ENCODE data around the gene MRPL14. TPM values are rescaled to one million over a fixed set of nuclear protein-coding genes. Genes with fewer than 3 reads are reported as not detected.

Gene MRPL14
- total and polyA plus RNA-seq, 2 of the 8 experiments (the other 6 are each of a cell fraction or from before 2014, with no cell fraction given), result 82.0 to 97.1 TPM

DNA sequence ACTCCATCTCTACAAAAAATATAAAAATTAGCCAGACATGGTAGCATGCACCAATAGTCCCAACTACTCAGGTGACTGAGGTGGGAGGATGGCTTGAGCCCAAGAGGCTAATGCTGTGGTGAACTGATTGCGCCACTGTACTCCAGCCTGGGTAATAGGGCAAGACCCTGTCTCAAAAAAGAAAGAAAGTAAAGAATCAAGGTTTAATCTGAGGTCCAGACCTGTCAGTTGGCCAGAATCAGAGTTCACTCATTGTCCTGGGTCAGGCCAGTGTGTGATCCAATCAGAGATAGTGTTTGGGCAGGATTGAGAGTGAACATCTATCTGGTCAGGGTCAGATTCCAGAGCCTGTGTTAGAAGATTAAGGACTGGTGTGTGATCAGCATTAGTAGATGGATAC lies 15.6 kb upstream of the MRPL14 start:
- H3K56ac ChIP-seq (replicated peaks; ENCODE audit: insufficient read length, low read depth, low read length), result no peak overlapping the region
- peaks cover 0 to 7% (median 3%) of the 10 kb centered on the region in 4 experiments; a peak in 5 of 7 replicates for H3K4me1 ChIP-seq (replicated peaks in 1 of 4; ENCODE audit: control insufficient read depth in 3 of 4, insufficient read depth in 4 of 4, low read length in 3 of 4)
- no peak overlapping the region for H2BK120ac ChIP-seq (replicated peaks; ENCODE audit: low read depth, low read length)
- no peak for DNase-seq (ENCODE audit: low read depth in 1 of 2, low spot score in 2 of 2)
- no peak overlapping the region for H2AFZ ChIP-seq (ENCODE audit: low read length)
- FAIRE-seq, result no peak
- H2BK5ac ChIP-seq (ENCODE audit: low read depth, low read length), result no peak overlapping the region
- 29% methylated on average over 1 of the region's 1 CpG; no CpG with 5 or more reads in 1 of the 2 experiments for WGBS, 2 experiments (ENCODE audit: extremely low coverage in 1 of 2, insufficient coverage in 1 of 2, insufficient read length in 1 of 2, insufficient replicate concordance in 2 of 2, low coverage in 1 of 2, low lambda C conversion rate in 2 of 2, missing lambda C conversion rate in 1 of 2)
- H2BK20ac ChIP-seq (ENCODE audit: low read length), result no peak overlapping the region
- no peak overlapping the region for H3K14ac ChIP-seq (ENCODE audit: insufficient read length)
- H3K27me3 ChIP-seq (replicated peaks in 1 of 4; ENCODE audit: control insufficient read depth in 3 of 4, extremely low read depth in 1 of 4, insufficient read depth in 3 of 4, low read length in 3 of 4), result no peaks in the 10 kb centered on the region; a peak in 1 of 7 replicates
- no peak overlapping the region for H3K4ac ChIP-seq (replicated peaks; ENCODE audit: insufficient read length, low read depth, low read length)
- H3K36me3 ChIP-seq (ENCODE audit: control insufficient read depth in 2 of 4, insufficient read depth in 4 of 4, low read length in 3 of 4), result peaks cover 13 to 40% (median 25%) of the 10 kb centered on the region in 4 experiments
- H3K9ac ChIP-seq (replicated peaks in 1 of 4; ENCODE audit: extremely low read depth in 1 of 4, low read depth in 3 of 4, low read length in 3 of 4), result no peak overlapping the region
- POLR2A ChIA-PET (ENCODE audit: partially characterized antibody), result interaction anchor here (0.5 kb wide), 1 partner anchor 138 kb away, joined by 3 read pairs; no protein-coding TSS in a partner anchor
- no peak overlapping the region for H3K27ac ChIP-seq (ENCODE audit: low read depth, low read length)
- H3K79me2 ChIP-seq (ENCODE audit: control insufficient read depth in 1 of 2, insufficient read depth in 2 of 2, low read length in 2 of 2), result no peaks in the 10 kb centered on the region
- no peaks in the 10 kb centered on the region; the same call in 1 of the 2 replicates for H3K79me1 ChIP-seq (ENCODE audit: low read depth, low read length)
- H3K4me2 ChIP-seq (ENCODE audit: insufficient read depth in 1 of 2, low read depth in 2 of 2, low read length in 2 of 2), result no peak overlapping the region
- H3K23ac ChIP-seq (ENCODE audit: insufficient read length), result no peak overlapping the region
- H2AK5ac ChIP-seq (ENCODE audit: low read depth, low read length), result no peak overlapping the region
- H4K91ac ChIP-seq (replicated peaks; ENCODE audit: insufficient read length, low read length), result no peak overlapping the region
- no peak overlapping the region for H3K18ac ChIP-seq (ENCODE audit: extremely low read depth, low read length)
- CTCF ChIA-PET (ENCODE audit: partially characterized antibody), result no interaction called here
- H4K8ac ChIP-seq (ENCODE audit: extremely low read depth, insufficient read depth, low read length), result no peak overlapping the region
- no peaks in the 10 kb centered on the region; the same call in 1 of the 2 replicates for H3K23me2 ChIP-seq (ENCODE audit: low read depth, low read length)
- peaks cover 0 to 2% of the 10 kb centered on the region in 2 experiments for H4K20me1 ChIP-seq (replicated peaks in 1 of 2; ENCODE audit: control insufficient read depth in 1 of 2, insufficient read depth in 2 of 2, low read length in 2 of 2)
- H4K5ac ChIP-seq (ENCODE audit: insufficient read length, low read depth, low read length), result no peak overlapping the region
- H3K4me3 ChIP-seq (ENCODE audit: extremely low read depth in 1 of 4, insufficient read depth in 2 of 4, low read depth in 3 of 4, low read length in 4 of 4), result no peak overlapping the region
- H2BK15ac ChIP-seq (ENCODE audit: low read length), result no peak overlapping the region
- no peaks in the 10 kb centered on the region for H3K9me3 ChIP-seq (ENCODE audit: insufficient read depth in 2 of 2, low read depth in 1 of 2, low read length in 1 of 2)
- H2BK12ac ChIP-seq (ENCODE audit: low read depth, low read length), result no peak overlapping the region
- TF ChIP-seq CBX8 (IDR thresholded peaks at IDR 0.05; ENCODE audit: borderline replicate concordance, low read depth, low read length), result no peak
- no peak for TF ChIP-seq TEAD4 (IDR thresholded peaks at IDR 0.05; ENCODE audit: low read depth, low read length)
- no peak for TF ChIP-seq RNF2 (IDR thresholded peaks at IDR 0.05; ENCODE audit: borderline replicate concordance, low read depth, low read length, missing control alignments, poor library complexity, severe bottlenecking)
- no peak for TF ChIP-seq SAP30 (IDR thresholded peaks at IDR 0.05; ENCODE audit: insufficient read depth, insufficient replicate concordance, low read length)
- no peak for TF ChIP-seq EZH2 (IDR thresholded peaks at IDR 0.05; ENCODE audit: low read depth, low read length, severe bottlenecking)
- no peak for TF ChIP-seq EP300 (IDR thresholded peaks at IDR 0.05; ENCODE audit: borderline replicate concordance in 1 of 2, low read depth in 2 of 2, low read length in 2 of 2)
- no peak for TF ChIP-seq CHD1 (IDR thresholded peaks at IDR 0.05; ENCODE audit: low read depth, low read length)
- TF ChIP-seq YY1 (IDR thresholded peaks at IDR 0.05; ENCODE audit: low read depth, low read length), result no peak
